ENCODE data around the gene ZNF750.

The ZNF750 gene

GRCh38 chr17:82832881-82833475 is 6.8 kb downstream of the ZNF750 start:
- no peak for DNase-seq

- no peak for DNase-seq
These were observed 7.4 kb downstream of the ZNF750 start for GRCh38 chr17:82832411-82832810.

- DNase-seq: no peak
These were observed 8.0 kb downstream of the ZNF750 start for GRCh38 chr17:82831818-82832200.

GRCh38 chr17:82831041-82831817 is 8.6 kb downstream of the ZNF750 start:
- no peak for DNase-seq

GRCh38 chr17:82830249-82830661 is 9.6 kb downstream of the ZNF750 start:
- no peak for DNase-seq

GRCh38 chr17:82828875-82829487 is 10.8 kb downstream of the ZNF750 start:
- DNase-seq: no peak

GRCh38 chr17:82826956-82827355 is 12.9 kb downstream of the ZNF750 start:
- DNase-seq: no peak

- DNase-seq: no peak
These were observed 13.6 kb downstream of the ZNF750 start for GRCh38 chr17:82826211-82826610.

- no peak for DNase-seq
These were observed 14.2 kb downstream of the ZNF750 start for GRCh38 chr17:82825540-82826124.

- no peak for DNase-seq
These were observed 16.8 kb downstream of the ZNF750 start for GRCh38 chr17:82823004-82823403.

- DNase-seq: no peak
These were observed 17.5 kb downstream of the ZNF750 start for GRCh38 chr17:82822281-82822680.

- DNase-seq: no peak
These were observed 18.3 kb downstream of the ZNF750 start for GRCh38 chr17:82821554-82821953.

GRCh38 chr17:82820278-82821251 is 19.3 kb downstream of the ZNF750 start:
- DNase-seq: no peak

- no peak for DNase-seq
These were observed 21.9 kb downstream of the ZNF750 start for GRCh38 chr17:82817947-82818346.

GRCh38 chr17:82816358-82816757 is 23.5 kb downstream of the ZNF750 start:
- no peak for DNase-seq

GRCh38 chr17:82815790-82816305 is 24.0 kb downstream of the ZNF750 start:
- no peak for DNase-seq

- DNase-seq: no peak
These were observed 24.5 kb downstream of the ZNF750 start for GRCh38 chr17:82815354-82815753.

GRCh38 chr17:82814834-82815233 is 25.0 kb downstream of the ZNF750 start:
- no peak for DNase-seq

- DNase-seq: no peak
These were observed 26.3 kb downstream of the ZNF750 start for GRCh38 chr17:82813299-82814051.

GRCh38 chr17:82812601-82813000 is 27.2 kb downstream of the ZNF750 start:
- no peak for DNase-seq

GRCh38 chr17:82812058-82812457 is 27.8 kb downstream of the ZNF750 start:
- DNase-seq: no peak
